GM12878 (cell line): ENCODE measurements around the gene VSTM2B. TPM values are rescaled to one million over a fixed set of nuclear protein-coding genes. Genes with fewer than 3 reads are reported as not detected.

Experiments used
- ATAC-seq: fragments of 200-7000 bp; cut with Tn5 transposase; 3 replicates; pipeline ENCODE4 v1.9.1; 2020; ENCODE audit warnings: mild to moderate bottlenecking, moderate library complexity
- BruUV-seq: library from RNA; stranded (reverse); fragments of 400-500 nt; replicated peaks from 2 replicates; lab custom pipeline; 2021; lab: Mats Ljungman, UMichigan
- CTCF ChIA-PET: fragments of 300-600 bp; sonication (Branson Sonifier 250); formaldehyde crosslinking; extraction: SDS; loops from one replicate; lab custom pipeline; 2021; ENCODE audit warnings: inconsistent platforms; lab: Yijun Ruan, JAX
- POLR2A ChIA-PET: fragments of 350-600 bp; formaldehyde crosslinking; extraction: SDS; loops from one replicate; lab custom pipeline; 2021; ENCODE audit warnings: inconsistent platforms; lab: Charles Lee
- RAD21 ChIA-PET: fragments of 300-600 bp; sonication (Branson Sonifier 250); formaldehyde crosslinking; loops from one replicate; lab custom pipeline; 2023; ENCODE audit warnings: antibody characterized with exemption; ENCODE audit not compliant: unreplicated experiment; lab: Charles Lee
- SMC1A ChIA-PET: fragments of 300-600 bp; sonication (Branson Sonifier 250); formaldehyde crosslinking; loops from one replicate; lab custom pipeline; 2023; ENCODE audit not compliant: unreplicated experiment, uncharacterized antibody; lab: Charles Lee
- DNase-seq: peaks from one replicate; pipeline ENCODE4 v3.0.0-alpha.2; 2011; ENCODE audit warnings: low read depth, low spot score
- FAIRE-seq: peaks from 3 replicates; lab custom pipeline; 2011; peaks lifted over from hg19 to GRCh38; lab: Jason Lieb, UNC
- H2AFZ ChIP-seq: 2 replicates; pipeline ENCODE4 v1.6.0; 2011; ENCODE audit warnings: low read depth, low read length, control low read depth; ENCODE audit not compliant: control insufficient read depth
- H3K27ac ChIP-seq: 2 replicates; pipeline ENCODE4 v1.5.1; 2011; ENCODE audit warnings: control low read depth; ENCODE audit not compliant: control insufficient read depth, insufficient read depth
- H3K27me3 ChIP-seq, 2 experiments: replicated peaks in 1 of 2; 2 replicates each; pipeline versions ENCODE4 v1.6.0 to v1.6.1; 2011; ENCODE audit warnings: low read length in 1 of 2; ENCODE audit not compliant: control insufficient read depth in 2 of 2, insufficient read depth in 2 of 2
- H3K36me3 ChIP-seq, 2 experiments: 2 replicates each; pipeline ENCODE4 v1.5.1; 2011; ENCODE audit warnings: low read length in 1 of 2; ENCODE audit not compliant: control insufficient read depth in 2 of 2, insufficient read depth in 2 of 2
- H3K4me1 ChIP-seq: 2 replicates; pipeline ENCODE4 v1.6.1; 2011; ENCODE audit warnings: mild to moderate bottlenecking, low read length, moderate library complexity, mixed read lengths; ENCODE audit not compliant: control insufficient read depth, insufficient read depth
- H3K4me2 ChIP-seq: 2 replicates; pipeline ENCODE4 v1.6.0; 2011; ENCODE audit warnings: control low read depth; ENCODE audit not compliant: control insufficient read depth, insufficient read depth
- H3K4me3 ChIP-seq: fragments of 200-600 bp; sonication (generic); 2 replicates; pipeline ENCODE4 v1.5.1; 2016
- H3K79me2 ChIP-seq: 2 replicates; pipeline ENCODE4 v1.6.0; 2011; ENCODE audit warnings: low read length; ENCODE audit not compliant: control insufficient read depth, insufficient read depth
- H3K9ac ChIP-seq: 2 replicates; pipeline ENCODE4 v1.8.0; 2011; ENCODE audit warnings: low read length, control low read depth, mixed read lengths; ENCODE audit not compliant: control insufficient read depth, insufficient read depth
- H3K9me3 ChIP-seq: replicated peaks from 3 replicates; pipeline ENCODE4 v1.5.1; 2011; ENCODE audit warnings: mild to moderate bottlenecking, low read length; ENCODE audit not compliant: control insufficient read depth, insufficient read depth
- H4K20me1 ChIP-seq: 2 replicates; pipeline ENCODE4 v1.6.0; 2011; ENCODE audit not compliant: control insufficient read depth, insufficient read depth
- BHLHE40 ChIP-seq, 2 experiments: fragments of 450-650 bp in 1 of 2; IDR thresholded peaks; 2 replicates each; pipeline ENCODE4 v1.6.1; 2011 to 2017; ENCODE audit warnings: low read depth in 2 of 2, borderline replicate concordance in 1 of 2, improper control_type of control experiment in 1 of 2, low read length in 1 of 2, mild to moderate bottlenecking in 1 of 2
- CTCF ChIP-seq, 3 experiments: IDR thresholded peaks in 2 of 3; conservative IDR thresholded peaks in 1 of 3; 2 replicates each; pipeline ENCODE4 v1.5.1; 2011; ENCODE audit warnings: low read depth in 3 of 3, low read length in 3 of 3, mild to moderate bottlenecking in 3 of 3, control low read depth in 2 of 3, moderate library complexity in 2 of 3, inconsistent platforms in 1 of 3, mixed read lengths in 1 of 3; ENCODE audit not compliant: control insufficient read depth in 2 of 3, insufficient read depth in 1 of 3; ENCODE audit errors: extremely low read depth in 1 of 3
- HSF1 ChIP-seq: fragments of 150-350 bp; IDR thresholded peaks from 2 replicates; pipeline ENCODE4 v1.6.1; 2014; ENCODE audit warnings: mild to moderate bottlenecking, low read depth, low read length
- IKZF2 ChIP-seq, 2 experiments: fragments of 450-650 bp; IDR thresholded peaks; 2 replicates each; pipeline ENCODE4 v1.6.1; 2017; ENCODE audit warnings: mild to moderate bottlenecking in 2 of 2, moderate library complexity in 2 of 2
- MXI1 ChIP-seq: fragments of 150-350 bp; IDR thresholded peaks from 2 replicates; pipeline ENCODE4 v1.6.1; 2011; ENCODE audit warnings: low read depth, mild to moderate bottlenecking, inconsistent platforms, low read length, improper control_type of control experiment
- NFXL1 ChIP-seq: fragments of 450-650 bp; IDR thresholded peaks from 2 replicates; pipeline ENCODE4 v1.6.1; 2017; ENCODE audit warnings: antibody characterized with exemption, mild to moderate bottlenecking, borderline replicate concordance
- RBBP5 ChIP-seq: fragments of 200-600 bp; sonication (generic); conservative IDR thresholded peaks from 2 replicates; pipeline ENCODE4 v1.6.1; 2016
- WGBS: methylation state at CpG from one replicate; pipeline ENCODE4 v1.1.6; 2016; ENCODE audit warnings: low lambda C conversion rate; ENCODE audit not compliant: insufficient replicate concordance, insufficient coverage; ENCODE audit errors: missing lambda C conversion rate; 5-methylcytosine and 5-hydroxymethylcytosine counted together
- in situ Hi-C: fragments of 300-500 bp; cut with MboI; formaldehyde crosslinking; loops from 9 replicates; pipeline ENCODE4 v1.14.3; 2018; ENCODE audit warnings: mixed read lengths
- intact Hi-C: fragments of 100-400 bp; cut with micrococcal nuclease; formaldehyde crosslinking; loops from one replicate; pipeline ENCODE4 v1.14.2; 2022; ENCODE audit not compliant: unreplicated experiment
- polyA plus RNA-seq, 11 experiments: library from polyadenylated mRNA; depleted of rRNA in 4 of 11; unstranded in 6 of 11; stranded (reverse) in 5 of 11; fragments of >200 nt; fragmentation: Nextera tagmentation in 4 of 11; fragmentation: Illumina TruSeq in 1 of 11; extraction: Ambion mirVana in 4 of 11; extraction: Trizol in 1 of 11; gene quantifications; 1 replicate in 1 of 11; 2 replicates in 10 of 11; pipeline versions ENCODE4 v1.2.1 to v1.2.3, GENCODE V29; 2011 to 2016; ENCODE audit warnings: inconsistent platforms in 2 of 11, missing spikeins in 2 of 11, low read depth in 1 of 11
- total RNA-seq, 4 experiments: library from RNA; depleted of rRNA in 3 of 4; stranded (reverse); fragments of >200 nt in 3 of 4; fragmentation: Illumina TruSeq in 1 of 4; extraction: Trizol in 1 of 4; gene quantifications; 2 replicates each; pipeline versions ENCODE4 v1.2.1 to v1.2.3, GENCODE V29; 2013 to 2021

Gene VSTM2B
- total and polyA plus RNA-seq, 10 of the 15 experiments (the other 5 are each of a cell fraction or from before 2014, with no cell fraction given), result not detected

GRCh38 chr19:29569038-29569911 lies 43.5 kb downstream of the VSTM2B start:
- no TSS peak for BruUV-seq
- ATAC-seq (no peak), DNase-seq (no peak), FAIRE-seq (no peak)
- Histone ChIP-seq H3K4me1 (no peaks in the 10 kb centered on the region), H3K9me3 (no peaks in the 10 kb centered on the region), H3K79me2 (no peaks in the 10 kb centered on the region), H3K27me3 (no peaks in the 10 kb centered on the region), H4K20me1 (no peaks in the 10 kb centered on the region), H3K27ac (no peak overlapping the region), H2AFZ (no peak overlapping the region), H3K36me3 (no peaks in the 10 kb centered on the region), H3K9ac (no peak overlapping the region), H3K4me3 (no peak overlapping the region), H3K4me2 (no peak overlapping the region)
- in situ Hi-C loops, result no loop called here
- ChIA-PET POLR2A (no interaction called here), SMC1A (no interaction called here), CTCF (no interaction called here), RAD21 (no interaction called here)
- no peak for TF ChIP-seq BHLHE40 (IDR thresholded peaks at IDR 0.05; ENCODE audit: borderline replicate concordance in 1 of 2, low read depth in 2 of 2, low read length in 1 of 2)
- no peak for TF ChIP-seq NFXL1
- TF ChIP-seq CTCF (IDR thresholded peaks at IDR 0.05 in 2 of 3, conservative IDR thresholded peaks at IDR 0.05 in 1 of 3; ENCODE audit: control insufficient read depth in 2 of 3, extremely low read depth in 1 of 3, insufficient read depth in 1 of 3, low read depth in 3 of 3, low read length in 3 of 3), result no peak
- TF ChIP-seq MXI1, result no peak
- no peak for TF ChIP-seq IKZF2 (IDR thresholded peaks at IDR 0.05)
- TF ChIP-seq HSF1, result no peak
- no peak for TF ChIP-seq RBBP5
- 21% methylated on average over 9 of the region's 9 CpGs for WGBS
- intact Hi-C loops, result no loop called here
